Bronchial epithelial cell (primary cell): Measurements from ENCODE around the gene FGGY. TPM values are rescaled to one million over a fixed set of nuclear protein-coding genes. Genes with fewer than 3 reads are reported as not detected.

ENCODE experiments used
- DNase-seq: peaks from one replicate; pipeline ENCODE4 v3.0.0-alpha.2; 2010; ENCODE audit warnings: low read depth
- FAIRE-seq: peaks from 2 replicates; lab custom pipeline; 2011; peaks lifted over from hg19 to GRCh38; lab: Jason Lieb, UNC
- H3K27me3 ChIP-seq: 2 replicates; pipeline ENCODE4 v1.5.1; 2011; ENCODE audit warnings: low read length; ENCODE audit not compliant: control insufficient read depth, insufficient read depth
- H3K36me3 ChIP-seq: 2 replicates; pipeline ENCODE4 v1.5.1; 2011; ENCODE audit warnings: low read length; ENCODE audit not compliant: control insufficient read depth, insufficient read depth
- H3K4me3 ChIP-seq: 2 replicates; pipeline ENCODE4 v1.5.1; 2011; ENCODE audit warnings: mild to moderate bottlenecking, low read depth, low read length, control low read depth
- total RNA-seq: library from RNA; depleted of rRNA; stranded (reverse); fragments of >200 nt; gene quantifications from 2 replicates; pipeline ENCODE4 v1.2.1, GENCODE V29; 2014
- TF ChIP-seq, protein P1 (sequence below): IDR thresholded peaks from 2 replicates; pipeline ENCODE4 v1.5.1; 2011; ENCODE audit warnings: mild to moderate bottlenecking, moderate library complexity, low read length, control low read depth, inconsistent platforms; ENCODE audit not compliant: insufficient read depth, severe bottlenecking

FGGY gene
- total RNA-seq, 1 donor from 2014 or later, result 20.0 TPM

DNA sequence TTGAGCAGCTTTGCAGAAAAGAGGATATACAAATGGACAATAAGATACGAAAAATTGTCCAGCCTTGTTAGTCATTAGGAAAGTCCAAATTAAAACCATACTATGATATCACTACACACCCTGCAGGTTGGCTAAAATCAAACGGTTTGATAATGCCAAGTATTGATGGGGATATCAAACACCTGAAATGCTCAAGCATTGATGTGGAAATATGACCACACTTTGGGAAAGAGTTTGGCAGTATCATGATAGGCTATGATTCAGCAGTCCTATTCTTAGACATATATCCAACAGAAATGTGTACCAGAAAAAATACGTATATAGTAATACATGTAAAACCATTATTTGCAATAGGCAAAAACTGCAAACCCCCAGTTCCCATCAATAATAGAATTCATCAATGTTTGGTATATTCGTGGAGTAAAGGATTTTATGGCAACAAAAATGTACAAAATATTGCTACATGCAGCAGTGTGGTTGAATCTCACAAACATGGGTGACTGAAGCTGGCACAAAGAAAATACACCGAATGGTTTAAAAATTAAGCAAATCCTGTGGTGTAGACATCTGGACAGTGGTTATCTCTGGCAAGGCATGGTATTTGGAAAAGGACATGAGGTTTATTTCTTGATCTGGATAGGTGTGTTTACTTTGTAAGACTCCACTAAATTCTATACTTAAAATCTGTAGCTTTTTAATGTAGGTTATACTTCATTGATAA, 243.2 kb downstream of the FGGY start:
- DNase-seq, result peak; percentile 8
- TF ChIP-seq, protein P1, sequence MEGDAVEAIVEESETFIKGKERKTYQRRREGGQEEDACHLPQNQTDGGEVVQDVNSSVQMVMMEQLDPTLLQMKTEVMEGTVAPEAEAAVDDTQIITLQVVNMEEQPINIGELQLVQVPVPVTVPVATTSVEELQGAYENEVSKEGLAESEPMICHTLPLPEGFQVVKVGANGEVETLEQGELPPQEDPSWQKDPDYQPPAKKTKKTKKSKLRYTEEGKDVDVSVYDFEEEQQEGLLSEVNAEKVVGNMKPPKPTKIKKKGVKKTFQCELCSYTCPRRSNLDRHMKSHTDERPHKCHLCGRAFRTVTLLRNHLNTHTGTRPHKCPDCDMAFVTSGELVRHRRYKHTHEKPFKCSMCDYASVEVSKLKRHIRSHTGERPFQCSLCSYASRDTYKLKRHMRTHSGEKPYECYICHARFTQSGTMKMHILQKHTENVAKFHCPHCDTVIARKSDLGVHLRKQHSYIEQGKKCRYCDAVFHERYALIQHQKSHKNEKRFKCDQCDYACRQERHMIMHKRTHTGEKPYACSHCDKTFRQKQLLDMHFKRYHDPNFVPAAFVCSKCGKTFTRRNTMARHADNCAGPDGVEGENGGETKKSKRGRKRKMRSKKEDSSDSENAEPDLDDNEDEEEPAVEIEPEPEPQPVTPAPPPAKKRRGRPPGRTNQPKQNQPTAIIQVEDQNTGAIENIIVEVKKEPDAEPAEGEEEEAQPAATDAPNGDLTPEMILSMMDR, result no peak
- no peaks in the 10 kb centered on the region for H3K27me3 ChIP-seq
- FAIRE-seq, result no peak
- no peak overlapping the region for H3K4me3 ChIP-seq
- H3K36me3 ChIP-seq, result no peaks in the 10 kb centered on the region

DNA sequence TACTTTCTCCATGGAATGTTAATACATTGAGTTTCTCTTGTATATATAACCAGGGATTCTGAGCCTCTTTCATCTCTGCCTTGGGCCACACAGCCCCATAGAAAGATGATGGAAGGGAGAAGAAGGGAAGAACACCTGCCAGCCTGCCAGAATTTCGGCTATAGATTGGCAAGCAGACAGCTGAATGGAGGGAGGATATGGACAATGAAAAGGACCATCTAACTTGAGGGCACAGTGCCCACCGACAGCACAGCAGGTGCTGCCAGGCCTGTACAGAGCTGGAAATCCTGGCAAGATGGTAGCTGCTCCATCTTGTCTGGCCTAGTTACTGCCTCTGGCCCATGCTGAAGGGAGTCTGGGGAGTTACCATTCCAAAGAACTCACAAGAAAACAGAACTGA, 244.3 kb downstream of the FGGY start:
- Histone ChIP-seq H3K4me3 (no peak overlapping the region), H3K27me3 (no peaks in the 10 kb centered on the region), H3K36me3 (no peaks in the 10 kb centered on the region)
- FAIRE-seq (no peak), DNase-seq (no peak)
- TF ChIP-seq, protein P1, result no peak

DNA sequence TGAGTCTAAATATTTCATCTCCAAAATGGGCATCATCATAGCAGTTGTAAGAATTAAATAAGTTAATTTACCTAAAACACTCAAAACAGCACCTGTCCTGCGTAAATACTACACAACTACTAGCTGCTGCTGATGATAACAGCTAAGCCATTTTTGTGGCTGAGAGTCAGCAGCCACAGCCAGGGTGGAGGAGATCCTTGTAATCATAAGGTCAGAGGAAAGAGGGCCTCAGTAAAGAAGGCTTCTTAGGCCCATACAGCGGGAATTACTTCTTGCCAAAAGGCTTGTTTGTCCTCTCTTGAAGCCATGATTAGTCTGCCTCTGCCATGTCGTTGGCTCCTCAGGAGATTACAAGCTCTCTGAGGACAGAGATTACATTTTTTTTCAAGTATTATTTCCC, 245.0 kb downstream of the FGGY start:
- Histone ChIP-seq H3K4me3 (no peak overlapping the region), H3K36me3 (no peaks in the 10 kb centered on the region), H3K27me3 (no peaks in the 10 kb centered on the region)
- no peak for FAIRE-seq
- TF ChIP-seq, protein P1, result no peak
- no peak for DNase-seq

DNA sequence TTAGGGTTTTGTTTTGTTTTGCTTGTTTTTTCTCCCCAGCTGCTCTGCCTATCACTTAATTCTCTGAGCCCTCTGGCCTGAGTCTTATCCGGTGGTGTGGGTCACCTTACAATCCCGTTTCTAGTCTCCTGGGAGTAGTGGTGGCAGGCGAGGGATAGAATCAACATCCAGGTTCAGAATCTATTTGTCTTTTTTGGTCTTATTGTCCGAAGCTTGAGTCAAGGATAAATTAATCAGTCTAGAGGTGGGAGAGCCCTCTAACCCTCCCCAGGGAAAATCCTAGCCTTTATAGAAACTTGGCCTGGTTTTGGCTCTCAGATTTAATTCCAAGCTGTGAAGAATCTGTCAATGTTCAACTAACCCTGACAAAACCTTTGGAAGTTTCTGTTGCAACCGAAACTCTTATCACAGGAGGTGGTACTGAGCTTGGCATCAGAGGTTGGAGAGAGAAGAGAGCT, 246.3 kb downstream of the FGGY start:
- TF ChIP-seq, protein P1, result no peak
- H3K27me3 ChIP-seq, result no peaks in the 10 kb centered on the region
- no peak for FAIRE-seq
- DNase-seq, result no peak
- H3K4me3 ChIP-seq, result no peak overlapping the region
- no peaks in the 10 kb centered on the region for H3K36me3 ChIP-seq

DNA sequence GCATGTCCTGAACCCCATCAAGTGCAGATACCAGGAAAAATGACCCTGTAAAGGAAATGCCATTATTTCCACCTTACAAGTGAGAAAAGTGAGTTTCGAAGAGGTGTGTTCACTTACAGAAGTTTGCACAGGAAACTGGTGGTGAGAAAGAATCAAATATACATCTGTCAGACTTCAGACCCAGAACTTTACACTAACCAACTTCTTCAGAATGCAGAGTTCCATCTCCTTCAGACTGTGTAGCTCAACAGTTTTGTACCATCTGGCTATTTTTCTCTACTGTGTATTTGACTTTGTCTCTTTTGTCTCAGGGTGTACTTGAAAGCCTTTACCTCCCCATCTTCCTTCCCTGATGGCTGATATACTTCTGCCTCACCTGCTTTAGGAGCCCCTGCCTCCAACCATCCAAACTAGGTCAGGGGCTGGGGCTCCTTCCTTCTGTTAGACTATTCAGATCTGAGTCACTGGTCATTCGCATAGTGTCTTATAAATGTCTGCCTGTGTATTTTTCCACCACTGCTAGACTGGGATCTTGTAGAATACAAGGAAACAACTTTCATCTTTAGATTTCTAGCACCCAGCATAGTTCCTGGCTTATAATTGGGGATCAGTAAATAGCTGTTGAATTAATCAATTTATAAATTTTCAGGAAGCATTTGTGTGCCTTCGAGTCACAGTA, 247.9 kb downstream of the FGGY start:
- DNase-seq (no peak), FAIRE-seq (no peak)
- no peak overlapping the region for H3K4me3 ChIP-seq
- no peaks in the 10 kb centered on the region for H3K36me3 ChIP-seq
- no peaks in the 10 kb centered on the region for H3K27me3 ChIP-seq
- TF ChIP-seq, protein P1, result no peak
